Head of caudate nucleus (tissue), 42 donors: Measurements from ENCODE around the gene SNX24.
"Not testable (repeated sequence)": the region's sequence is repeated elsewhere in the genome, so short reads cannot be mapped to it uniquely, and the experiment has no call there.

Source experiments
- DNase-seq, 42 donors: peaks; one replicate each; pipeline versions ENCODE4 v3.0.0 to v3.0.0-alpha.2; 2020 to 2021; ENCODE audit warnings: mixed read lengths in 7 of 42
- intact Hi-C: fragments of 100-400 bp; cut with DNase I; formaldehyde crosslinking; loops from one replicate; pipeline ENCODE4 v1.15.0; 2022

Gene SNX24

DNA sequence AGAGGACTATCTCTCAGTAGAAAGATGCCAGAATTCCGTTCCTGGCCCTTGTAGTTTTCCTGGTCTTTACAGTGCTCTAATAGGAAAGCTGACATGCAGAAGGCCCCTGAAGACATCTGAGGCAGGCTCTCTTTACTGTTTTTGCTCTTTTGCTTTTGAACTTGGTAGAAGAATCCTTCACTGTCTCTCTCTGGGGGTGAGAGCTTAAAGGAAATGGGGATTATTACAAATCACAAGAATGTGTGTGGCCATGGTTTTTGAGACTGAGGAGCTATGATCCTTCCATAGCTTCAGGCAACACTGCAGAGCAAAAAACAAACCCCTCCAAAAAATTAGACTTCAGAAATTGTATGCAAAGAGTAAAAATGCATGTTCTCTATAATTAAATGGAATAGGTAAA is 102.0 kb downstream of the SNX24 start:
- no peak for DNase-seq
- intact Hi-C loops = no loop called here

DNA sequence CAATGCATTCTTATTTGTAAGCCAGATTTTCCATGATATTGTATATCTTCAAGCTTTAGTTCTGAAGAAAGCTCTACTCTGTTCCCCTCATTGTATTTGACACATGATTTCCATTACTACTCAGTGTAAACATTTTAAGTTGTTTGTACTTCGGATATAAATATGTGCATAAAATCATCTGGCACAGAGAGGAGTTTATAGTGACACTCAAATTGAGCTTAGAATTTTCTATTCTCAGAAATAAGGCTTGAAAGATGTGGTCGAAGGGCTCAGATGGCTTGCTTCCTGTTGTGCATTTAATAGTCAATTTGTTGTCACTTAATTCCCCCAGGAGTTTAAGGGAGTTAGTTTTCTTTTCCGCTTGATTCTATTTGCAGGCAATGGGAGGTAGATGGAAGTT is 102.4 kb downstream of the SNX24 start:
- intact Hi-C loops = no loop called here
- no peak for DNase-seq

DNA sequence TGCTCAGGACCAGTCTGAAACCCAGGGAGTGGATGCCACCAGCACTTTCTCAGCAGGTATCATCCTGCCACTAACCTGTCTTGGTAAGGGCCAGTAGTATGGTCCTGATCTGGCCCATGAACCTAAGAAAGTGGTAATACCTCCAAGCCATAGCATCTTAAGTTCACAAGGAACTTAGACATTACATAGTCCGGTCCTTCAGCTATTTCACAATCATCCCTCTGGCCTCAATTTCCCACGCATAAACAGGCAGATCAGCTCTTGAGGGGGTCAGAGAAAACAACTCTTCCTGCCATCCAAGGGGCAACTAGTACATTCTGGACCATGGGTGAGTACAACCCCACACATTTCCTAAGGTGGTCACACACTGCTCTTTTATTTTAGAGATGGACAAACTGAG is 102.9 kb downstream of the SNX24 start:
- intact Hi-C loops = no loop called here

DNA sequence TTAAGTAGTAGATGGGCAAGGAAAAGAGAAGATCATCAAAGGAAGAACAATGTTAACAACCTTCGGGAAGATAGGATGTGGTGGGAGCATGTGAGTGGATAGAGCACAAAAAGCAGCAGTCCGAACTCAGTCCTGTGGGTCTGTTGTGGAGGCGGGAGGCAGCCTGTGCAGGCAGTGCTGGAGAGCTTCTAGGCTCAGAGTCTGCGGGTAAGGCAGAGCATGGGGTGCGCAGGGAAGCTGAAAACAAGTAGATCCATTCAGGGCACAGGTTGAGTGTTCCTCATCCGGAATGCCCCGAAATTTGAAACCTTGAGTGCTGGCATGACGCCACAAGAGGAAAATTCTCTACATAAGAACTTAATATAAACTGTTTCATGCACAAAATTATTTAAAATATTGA is 106.2 kb downstream of the SNX24 start:
- intact Hi-C loops = no loop called here
- no peak for DNase-seq

More for the DNA sequence above, 102.9 kb downstream of the SNX24 start:
- DNase-seq = no peak

DNA sequence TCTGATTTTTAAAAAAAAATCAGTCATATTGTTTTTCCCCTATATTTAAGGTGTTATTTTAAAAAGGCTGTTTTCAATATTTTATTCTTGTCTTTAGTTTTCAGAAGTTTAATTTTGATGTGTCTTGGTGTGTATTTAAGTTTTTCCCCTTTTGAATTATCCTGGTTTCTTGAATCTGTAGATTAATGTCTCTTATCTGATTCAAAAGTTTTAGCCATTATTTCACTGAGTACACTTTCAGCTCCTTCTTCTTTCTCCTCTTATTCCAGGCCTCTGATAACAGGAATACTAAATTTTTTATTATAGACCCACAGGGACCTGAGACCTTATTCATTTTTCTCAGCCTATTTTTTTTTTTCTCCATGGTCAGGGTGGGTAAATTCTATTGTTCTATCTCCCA is 109.3 kb downstream of the SNX24 start:
- no peak for DNase-seq
- intact Hi-C loops = no loop called here

DNA sequence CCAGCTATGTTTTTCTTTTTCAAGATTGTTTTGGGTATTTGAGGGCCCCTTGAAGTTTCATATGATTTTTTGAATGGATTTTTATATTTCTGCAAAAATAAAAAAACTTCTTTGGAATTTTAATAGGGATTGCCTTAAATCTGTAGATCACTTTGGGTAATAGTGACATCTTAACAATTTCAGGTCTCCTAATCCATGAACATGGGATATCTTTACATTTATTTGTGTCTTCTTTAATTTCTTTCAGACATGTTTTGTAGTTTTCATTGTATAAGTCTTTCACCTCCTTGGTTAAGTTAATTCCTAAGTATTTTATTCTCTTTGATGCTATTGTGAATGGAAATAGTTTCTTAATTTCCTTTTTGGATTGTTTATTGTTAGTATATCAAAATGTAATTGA is 112.0 kb downstream of the SNX24 start:
- intact Hi-C loops = no loop called here
- DNase-seq = no peak

DNA sequence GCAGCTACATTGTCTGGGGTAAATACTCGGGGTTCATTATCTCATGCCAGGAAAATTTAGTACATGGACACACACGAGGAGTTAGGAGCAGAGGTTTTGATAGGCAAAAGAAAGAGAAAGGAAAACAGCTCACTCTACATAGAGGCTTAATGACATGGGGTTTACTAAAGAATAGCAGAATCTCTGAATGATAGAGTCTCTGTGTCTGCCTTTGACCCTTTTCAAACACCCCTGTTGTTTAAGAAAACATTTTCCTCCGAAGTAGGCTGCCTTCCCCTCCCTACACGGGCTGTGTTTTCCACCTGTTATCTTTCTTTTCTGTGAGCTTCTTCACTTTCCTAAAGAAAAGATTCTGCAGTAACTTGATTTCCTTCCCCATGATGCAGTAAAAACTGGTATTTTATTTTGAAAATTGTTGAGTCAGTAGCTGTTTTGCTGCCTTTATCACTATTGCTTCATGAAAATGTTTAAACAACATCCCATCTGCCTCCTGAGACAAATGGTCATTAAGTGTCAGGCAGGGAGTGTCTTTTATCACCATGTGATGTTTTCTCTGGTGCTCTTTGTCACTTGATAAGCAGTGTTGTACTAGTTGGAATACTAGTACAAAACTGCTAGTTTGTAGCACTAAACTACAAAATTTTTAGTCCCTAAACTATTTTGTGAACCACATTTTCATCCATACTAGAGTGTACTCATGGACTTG is 114.5 kb downstream of the SNX24 start:
- no peak for DNase-seq
- intact Hi-C loops = no loop called here

DNA sequence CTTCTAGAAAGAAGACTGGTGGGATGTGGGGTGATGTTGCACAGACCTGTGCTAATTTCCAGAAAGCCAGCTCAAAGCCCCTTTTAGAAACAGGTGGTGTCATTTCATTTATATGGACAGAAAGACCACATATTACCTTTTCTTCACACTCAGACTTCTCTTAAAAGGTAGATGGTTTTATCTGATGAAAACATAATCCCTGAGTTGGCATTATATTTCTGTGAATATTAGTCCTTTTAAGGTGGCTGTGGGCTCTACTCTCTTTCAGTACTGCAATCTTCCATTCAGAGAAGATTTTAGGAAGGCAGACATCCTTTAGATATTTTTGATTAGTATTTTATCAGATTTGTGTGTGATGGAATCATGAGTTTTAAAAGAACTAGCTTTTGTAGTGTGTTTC is 117.9 kb downstream of the SNX24 start:
- DNase-seq = no peak
- intact Hi-C loops = no loop called here

DNA sequence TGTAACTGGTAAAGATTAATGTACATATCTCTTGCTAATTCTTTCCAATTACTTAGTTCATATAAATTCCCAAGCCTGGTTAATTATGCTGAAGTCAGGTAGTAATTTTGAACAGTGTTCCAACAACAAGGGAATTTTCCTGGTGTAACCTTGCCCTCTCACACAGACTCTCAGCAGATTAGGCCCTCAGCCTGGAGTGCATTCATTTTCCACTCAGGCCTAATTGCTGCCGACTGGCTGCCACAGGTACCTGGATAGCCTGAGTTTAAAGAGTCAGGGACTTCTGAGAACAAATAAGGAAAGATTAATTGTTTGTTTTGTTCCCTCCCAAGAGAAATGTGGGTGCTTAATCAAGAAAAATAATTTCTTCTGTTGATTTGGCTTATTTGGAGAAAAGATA is 119.7 kb downstream of the SNX24 start:
- DNase-seq = no peak
- intact Hi-C loops = no loop called here

DNA sequence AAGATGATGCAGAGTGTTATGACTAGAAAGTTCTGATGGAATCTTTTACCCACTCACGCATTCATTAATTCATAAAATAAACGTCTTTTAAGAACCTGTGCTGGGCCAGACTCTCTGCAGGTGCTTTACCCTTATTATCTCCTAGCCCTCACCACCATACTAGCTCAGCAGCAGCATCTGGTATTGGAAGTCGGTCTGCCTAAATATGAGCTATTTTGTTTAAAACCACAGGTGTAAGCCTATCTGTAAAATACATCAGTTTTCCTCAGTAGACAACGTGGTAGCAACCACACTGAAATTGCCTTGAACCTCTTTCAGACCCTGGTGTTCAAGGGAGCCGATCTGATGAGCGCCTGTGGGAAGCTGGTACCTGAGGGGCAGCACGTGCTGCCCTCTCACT is 121.7 kb downstream of the SNX24 start:
- no peak for DNase-seq
- intact Hi-C loops = no loop called here

DNA sequence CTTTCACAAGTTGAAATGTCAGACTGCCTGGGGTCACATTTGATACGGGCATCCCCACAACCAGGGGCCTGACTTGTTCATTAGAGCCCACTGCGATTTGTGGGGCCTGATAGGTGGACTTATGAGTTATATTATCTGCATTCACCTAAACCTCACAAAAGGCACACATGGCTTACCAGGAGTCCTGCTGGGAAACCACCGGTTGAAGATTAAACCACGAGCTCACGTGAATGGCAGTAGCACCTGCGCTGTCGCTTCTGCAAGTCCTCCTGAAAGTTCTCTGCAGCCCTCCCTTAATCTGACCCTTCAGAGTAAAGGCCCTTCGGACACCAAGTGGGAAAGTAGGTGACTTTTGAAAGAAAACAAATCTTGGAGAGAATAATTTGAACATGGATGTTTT is 122.2 kb downstream of the SNX24 start:
- DNase-seq = no peak
- intact Hi-C loops = no loop called here

DNA sequence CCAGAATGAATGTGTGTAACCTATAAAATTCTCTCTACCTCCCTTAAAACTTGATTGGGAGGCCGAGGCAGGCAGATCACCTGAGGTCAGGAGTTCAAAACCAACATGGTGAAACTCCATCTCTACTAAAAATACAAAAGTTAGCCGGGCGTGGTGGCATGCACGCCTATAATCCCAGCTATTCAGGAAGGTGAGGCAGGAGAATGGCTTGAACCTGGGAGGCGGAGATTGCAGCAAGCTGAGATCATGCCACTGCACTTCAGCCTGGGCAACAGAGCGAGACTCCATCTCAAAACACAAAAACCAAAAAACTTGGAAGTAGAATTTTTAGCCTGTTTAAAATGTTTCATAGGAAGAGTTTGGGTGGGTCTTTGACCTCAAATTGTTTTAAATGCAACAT is 122.6 kb downstream of the SNX24 start:
- intact Hi-C loops, DNase-seq: not testable (repeated sequence)

DNA sequence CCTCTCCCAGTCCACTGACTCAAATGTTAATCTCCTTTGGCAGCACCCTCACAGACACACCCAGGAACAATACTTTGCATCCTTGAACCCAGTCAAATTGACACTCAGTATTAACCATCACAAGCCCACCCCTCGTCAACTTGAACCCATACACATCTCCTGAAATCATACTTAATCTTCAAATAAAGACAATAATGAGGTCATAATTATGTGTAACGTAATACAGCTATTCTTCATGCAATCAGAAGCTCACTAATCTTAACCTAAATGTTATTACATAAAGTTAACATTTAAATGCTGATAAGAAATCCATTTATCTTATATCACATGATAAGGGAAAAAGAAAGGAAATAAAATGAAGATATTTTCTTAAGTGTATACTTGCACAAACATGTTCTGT is 125.9 kb downstream of the SNX24 start:
- DNase-seq = no peak
- intact Hi-C loops = no loop called here

DNA sequence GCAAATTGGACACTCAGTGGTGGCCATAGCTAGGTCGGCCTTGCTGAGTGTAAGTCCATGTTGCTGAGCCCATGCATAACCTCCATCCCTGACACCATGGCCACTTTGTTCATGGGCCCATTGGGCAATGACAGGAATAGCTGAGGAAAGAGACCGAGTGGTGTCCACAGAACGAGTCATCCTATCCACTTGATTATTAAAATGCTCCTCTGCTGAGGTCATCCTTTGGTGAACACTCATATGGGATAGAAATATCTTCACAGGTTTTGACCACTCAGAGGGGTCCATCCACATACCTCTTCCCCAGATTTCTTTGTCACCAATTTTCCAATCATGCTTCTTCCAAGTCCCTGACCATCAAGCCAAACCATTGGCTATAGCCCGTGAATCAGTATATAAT is 127.5 kb downstream of the SNX24 start:
- DNase-seq = no peak

DNA sequence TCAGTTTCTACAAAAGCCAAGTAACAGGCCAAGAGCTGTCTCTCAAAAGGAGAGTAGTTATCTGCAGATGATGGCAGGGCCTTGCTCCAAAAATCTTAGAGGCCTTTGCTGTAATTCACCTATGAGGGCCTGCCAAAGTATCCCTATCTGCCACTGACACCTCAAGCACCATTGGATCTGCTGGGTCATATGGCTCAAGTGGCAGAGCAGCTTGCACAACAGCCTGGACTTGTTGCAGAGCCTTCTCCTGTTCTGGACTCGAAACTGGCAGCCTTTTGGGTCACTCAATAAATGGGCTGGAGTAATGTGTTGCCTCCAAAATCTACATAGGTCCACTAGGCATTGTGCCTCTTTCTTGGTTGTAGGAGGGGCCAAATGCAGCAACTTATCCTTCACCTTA is 128.3 kb downstream of the SNX24 start:
- intact Hi-C loops = not testable (repeated sequence)

More for the DNA sequence above, 127.5 kb downstream of the SNX24 start:
- intact Hi-C loops = no loop called here

DNA sequence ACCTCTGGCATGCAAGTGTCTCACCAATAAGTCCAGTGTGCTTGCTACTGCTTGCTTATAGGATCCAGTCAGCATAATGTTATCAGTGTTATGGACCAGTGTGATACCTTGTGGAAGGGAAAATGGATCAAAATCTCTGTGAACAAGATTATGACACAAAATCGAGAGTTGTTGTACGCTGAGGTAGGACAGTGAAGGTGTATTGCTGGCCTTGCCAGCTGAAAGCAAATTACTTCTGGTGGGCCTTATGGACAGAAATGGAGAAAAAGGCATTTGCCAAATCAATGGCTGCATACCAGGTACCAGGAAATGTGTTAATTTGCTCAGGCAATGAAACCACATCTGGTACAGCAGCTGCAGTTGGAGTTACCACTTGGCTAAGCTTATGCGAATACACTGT is 128.8 kb downstream of the SNX24 start:
- DNase-seq, intact Hi-C loops: not testable (repeated sequence)

More for the DNA sequence above, 128.3 kb downstream of the SNX24 start:
- DNase-seq = not testable (repeated sequence)

DNA sequence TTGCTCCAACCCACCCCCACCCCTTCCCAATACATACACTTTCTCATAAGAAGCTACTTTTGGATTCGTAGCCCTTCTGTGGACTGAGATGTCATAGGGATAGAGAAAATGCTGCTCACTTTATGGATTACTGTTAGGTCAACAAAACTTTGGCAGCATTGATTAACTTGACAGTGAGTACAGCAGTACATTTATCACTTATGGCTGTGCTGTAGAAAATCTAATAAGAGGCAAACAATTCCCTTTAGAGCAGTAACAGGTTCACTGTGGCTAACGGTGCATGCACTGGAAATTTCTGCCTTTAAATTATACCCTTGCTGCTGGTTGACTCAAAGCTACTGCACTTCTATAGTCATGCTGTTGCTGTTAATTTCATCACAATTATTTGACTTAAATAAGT is 131.9 kb downstream of the SNX24 start:
- DNase-seq = no peak
- intact Hi-C loops = no loop called here

DNA sequence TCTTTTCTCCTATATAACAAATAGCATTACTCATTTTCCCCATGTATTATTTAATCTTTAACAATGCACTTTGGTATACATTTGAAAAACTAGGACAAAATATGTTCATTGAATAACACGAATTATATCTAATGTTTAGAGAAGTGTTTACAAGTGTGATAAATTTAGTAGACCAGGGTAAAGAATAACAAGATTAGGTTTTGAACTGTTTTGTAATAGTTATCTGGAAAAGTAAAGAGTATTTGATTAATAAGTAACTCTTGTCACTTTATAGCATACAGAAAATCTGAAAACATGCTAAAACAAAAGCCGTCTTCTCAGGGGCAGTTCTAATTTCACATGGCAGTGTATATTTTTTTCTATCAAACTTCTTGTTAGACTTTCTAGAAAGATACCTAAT is 132.7 kb downstream of the SNX24 start:
- intact Hi-C loops = no loop called here
- DNase-seq = no peak

DNA sequence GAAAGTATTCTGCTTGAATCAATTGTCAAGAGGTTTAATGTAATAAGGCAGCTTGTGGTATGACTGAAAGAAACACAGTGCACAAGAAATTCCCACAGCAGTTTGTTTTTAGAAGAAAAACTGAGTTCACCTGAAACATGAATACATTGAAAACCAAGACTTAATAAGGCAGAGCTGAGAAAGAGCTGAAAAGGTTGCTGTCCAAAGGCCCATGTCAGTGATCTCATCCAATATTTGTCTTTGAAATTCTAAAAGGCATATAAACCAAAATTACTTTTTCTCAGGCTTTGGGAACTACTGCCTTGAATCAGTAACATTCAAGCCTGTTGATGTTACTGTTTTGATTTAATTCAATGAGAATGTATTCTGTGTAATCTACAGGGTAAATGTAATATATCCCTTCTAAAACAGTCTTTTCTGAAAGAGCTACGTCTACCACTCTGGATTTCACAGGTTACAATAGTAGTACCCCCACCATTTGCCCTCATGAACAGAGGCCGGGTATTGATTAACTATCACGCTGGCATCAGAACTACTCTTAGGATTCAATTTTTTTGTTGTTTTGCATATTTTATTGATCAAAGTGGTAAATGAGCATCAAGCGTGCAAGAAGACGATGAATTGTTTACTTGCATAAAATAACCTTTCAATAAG is 133.4 kb downstream of the SNX24 start:
- no peak for DNase-seq
- intact Hi-C loops = no loop called here

DNA sequence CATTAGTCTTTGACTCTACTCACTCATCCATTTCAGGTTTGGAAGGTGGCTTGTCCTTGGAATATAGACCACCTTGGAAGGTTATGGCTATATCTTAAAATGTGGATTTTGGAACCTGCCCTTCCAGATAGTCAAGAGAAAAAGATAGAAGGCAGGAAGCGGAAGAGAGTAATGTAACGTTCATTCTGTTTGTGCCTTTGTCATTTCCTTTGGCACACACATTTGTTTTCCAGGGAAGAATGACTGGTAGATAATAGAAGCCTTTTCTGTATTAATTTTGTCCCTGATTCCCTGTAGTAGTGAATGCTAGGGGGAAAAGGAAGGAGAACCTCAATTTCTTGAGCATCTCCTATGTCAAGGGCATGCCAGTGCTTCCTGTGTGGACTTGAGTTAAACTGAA is 136.4 kb downstream of the SNX24 start:
- intact Hi-C loops = no loop called here
- DNase-seq = no peak

DNA sequence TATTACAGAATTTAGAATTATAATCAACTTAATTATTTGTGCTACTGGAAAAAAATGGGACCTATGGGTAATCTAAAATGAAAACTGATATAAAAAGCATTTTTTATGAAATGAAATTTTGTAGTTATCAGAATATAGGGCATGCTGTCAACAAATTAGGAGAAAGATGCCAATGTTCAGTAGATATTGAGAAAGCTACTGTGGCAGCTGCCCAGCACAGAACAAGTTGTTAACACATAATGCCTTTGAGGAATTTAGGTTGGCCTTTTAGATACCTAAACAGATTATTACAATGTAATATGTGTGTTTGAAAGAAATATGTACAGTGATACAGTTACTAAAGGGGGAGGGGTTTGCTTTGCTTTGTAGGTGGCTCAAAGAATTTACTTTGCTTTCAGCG is 137.0 kb downstream of the SNX24 start:
- intact Hi-C loops = no loop called here
- DNase-seq = no peak
